GM18868 (cell line): ENCODE data around the gene ADAMTS2.
"Not testable (repeated sequence)": the region's sequence is repeated elsewhere in the genome, so short reads cannot be mapped to it uniquely, and the experiment has no call there.

Source experiments
- ATAC-seq: cut with Tn5 transposase; IDR thresholded peaks from one replicate; pipeline ENCODE4 v1.9.1; 2021; ENCODE audit warnings: mild to moderate bottlenecking, moderate library complexity; ENCODE audit not compliant: unreplicated experiment

Gene ADAMTS2

DNA sequence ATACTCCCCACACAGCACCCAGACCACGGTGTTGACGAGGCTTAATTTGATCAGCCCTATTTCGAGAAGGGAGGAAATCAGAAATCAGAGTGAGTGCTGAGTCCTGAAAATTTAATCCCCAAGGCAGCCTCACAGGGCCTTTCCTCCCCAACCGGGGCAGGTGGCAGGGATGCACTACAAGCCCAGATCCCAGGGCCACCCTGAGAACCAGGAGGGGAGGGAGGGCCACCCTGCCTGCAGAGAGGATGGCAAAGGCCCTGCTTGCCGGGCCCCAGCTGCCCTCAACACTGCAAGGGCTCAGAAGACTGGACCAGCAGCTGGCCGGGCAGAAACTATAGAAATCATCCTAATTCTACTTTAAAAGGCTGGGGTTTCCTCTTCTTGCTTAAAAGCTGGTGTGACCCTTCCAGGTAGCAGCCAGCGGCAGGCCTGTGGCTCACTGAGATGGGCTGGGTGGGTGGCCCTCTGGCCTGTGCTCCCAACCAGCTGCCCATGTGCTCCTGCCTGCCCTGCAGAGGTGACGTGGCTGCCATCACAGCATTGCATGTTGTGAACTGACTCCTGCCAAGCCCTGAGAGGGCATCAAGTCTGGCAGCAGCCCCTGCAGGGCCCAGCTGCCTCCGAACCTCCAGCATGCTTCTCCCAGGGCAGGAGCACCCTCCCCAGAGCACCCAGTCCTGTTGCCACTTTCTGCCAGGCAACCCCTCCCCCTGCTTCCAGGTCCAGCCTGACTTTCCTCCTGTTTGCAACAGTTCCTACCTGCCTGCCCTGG lies 122.8 kb downstream of the ADAMTS2 start:
- ATAC-seq: no peak

DNA sequence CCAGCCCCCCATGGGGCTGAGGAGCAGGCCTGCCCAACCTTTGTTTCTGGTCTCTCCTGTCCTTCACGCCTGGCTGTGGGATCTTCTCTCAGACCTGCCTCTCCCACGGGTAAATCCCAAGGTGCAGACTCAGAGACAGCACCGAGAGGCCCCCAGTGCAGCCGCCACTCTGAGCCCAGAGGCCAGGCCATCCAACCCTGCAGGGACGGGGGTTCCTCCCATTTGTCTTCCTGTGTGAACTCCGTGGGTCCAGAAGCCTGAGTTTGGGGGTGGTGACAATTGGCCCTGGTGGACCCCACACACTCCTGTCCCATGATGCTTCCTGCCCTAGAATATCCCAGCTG lies 123.4 kb downstream of the ADAMTS2 start:
- no peak for ATAC-seq

DNA sequence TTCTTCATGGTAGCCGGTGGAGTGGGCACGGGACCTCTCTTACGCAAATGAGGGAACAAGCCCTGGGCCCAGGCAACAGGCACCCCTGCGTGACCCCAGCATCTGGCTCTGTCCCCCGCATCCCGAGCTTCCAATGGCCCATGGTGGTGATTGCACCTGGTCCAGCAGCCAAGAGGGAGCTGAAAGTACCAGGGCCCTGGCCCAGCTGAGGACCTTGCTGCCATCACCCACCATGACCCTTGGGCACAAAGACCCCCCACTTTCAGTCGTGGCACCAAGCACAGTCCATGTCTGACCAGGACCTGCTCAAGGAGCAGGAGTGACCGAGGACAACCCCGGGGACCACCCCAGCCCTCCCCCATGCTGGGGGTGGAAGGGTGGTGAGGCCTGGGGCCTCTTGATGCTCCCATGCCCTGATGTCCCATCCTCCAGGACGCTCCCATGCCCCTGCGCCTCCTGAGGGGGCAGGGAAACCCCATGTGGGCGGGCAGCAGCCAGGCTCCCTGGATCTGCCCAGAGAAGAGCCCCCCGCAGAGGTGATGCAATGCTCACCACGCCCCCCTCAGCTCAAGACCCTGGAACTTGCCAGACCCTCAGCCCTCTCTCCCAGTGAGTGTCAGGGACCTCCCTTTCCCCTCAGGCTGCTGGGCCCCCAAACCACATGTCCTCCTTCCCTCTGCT lies 123.9 kb downstream of the ADAMTS2 start:
- no peak for ATAC-seq

DNA sequence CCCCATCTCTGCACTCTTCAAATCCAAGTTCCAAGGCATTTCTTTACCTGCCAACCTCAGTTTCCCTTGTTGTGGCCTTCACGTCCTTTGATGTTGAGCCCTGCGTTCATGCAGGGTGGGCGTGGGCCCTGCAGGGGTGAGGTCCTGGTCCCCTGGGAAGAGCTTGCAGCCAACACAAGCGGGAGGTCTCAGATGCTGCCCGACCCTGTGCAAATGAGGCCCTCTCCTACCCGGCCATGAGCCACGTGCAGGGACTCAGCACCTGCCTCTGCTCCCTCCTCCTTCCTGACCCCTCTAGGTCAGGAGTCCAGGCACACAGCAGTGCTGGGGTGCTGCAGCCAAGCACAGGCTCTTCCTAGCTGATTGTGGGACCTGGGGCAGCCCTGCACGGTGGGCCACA lies 124.5 kb downstream of the ADAMTS2 start:
- ATAC-seq: no peak

DNA sequence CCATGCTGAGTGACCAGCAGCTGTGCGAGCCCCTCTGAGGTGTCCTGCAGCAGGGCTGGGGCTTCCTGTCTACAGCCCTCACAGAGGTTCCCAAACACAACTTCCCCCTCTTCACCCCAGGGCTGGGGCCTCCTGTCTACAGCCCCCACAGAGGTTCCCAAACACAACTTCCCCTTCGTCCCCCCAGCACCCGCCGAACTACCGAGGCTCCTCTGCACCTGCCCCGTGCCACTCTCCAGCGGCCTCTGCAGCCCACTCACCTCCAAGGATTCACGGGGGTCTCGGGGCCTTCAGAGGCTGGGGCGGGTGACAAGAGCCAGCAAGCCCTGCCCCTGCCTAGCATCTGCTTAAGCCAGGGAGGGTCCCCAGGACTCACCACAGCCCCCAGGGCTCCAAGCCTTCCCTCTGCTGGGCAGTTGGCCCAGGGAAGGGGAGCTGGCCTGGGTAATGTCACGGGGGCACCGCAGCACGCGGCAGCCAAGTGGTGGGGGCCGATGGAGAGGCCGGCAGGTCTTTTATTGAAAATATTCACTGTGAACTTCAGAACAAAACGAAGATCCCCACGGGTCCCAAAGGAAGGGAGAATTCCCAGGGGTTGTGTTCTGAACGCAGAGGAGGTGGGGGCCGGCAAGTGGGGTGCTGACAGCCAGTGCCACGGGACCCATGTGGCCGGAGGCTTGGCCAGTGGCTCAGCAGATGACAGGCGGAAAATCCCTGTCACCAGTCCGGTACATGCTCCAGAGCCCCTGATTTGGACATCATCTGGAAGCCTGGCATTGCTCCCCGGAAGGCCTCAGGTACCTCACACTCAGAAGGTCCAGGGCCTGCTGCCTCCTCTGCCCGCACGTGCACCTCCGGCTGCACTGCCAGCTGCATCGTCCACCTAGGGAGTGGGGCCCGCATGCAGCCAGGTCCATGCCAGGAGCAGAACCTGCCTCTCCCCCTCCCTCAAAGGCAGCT lies 125.3 kb downstream of the ADAMTS2 start:
- ATAC-seq: no peak

DNA sequence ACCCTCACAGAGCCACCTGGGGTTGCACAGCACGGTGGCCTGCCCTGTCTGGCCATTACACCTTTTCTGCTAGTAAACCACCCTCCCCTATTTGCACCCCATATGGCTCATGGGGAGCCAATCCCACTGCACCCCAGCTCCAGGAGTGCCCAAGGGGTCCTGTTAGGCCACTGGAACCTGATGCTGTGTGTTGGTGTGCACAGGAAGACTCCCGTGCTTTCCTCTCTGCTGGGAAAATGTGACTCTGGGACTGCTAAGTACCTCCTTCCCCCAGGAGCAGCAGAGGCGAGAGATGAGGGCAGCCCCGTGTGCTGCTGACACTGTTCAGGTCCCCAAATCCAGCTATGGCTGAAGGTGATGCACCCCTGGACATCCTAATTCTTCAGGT lies 126.3 kb downstream of the ADAMTS2 start:
- ATAC-seq: no peak

DNA sequence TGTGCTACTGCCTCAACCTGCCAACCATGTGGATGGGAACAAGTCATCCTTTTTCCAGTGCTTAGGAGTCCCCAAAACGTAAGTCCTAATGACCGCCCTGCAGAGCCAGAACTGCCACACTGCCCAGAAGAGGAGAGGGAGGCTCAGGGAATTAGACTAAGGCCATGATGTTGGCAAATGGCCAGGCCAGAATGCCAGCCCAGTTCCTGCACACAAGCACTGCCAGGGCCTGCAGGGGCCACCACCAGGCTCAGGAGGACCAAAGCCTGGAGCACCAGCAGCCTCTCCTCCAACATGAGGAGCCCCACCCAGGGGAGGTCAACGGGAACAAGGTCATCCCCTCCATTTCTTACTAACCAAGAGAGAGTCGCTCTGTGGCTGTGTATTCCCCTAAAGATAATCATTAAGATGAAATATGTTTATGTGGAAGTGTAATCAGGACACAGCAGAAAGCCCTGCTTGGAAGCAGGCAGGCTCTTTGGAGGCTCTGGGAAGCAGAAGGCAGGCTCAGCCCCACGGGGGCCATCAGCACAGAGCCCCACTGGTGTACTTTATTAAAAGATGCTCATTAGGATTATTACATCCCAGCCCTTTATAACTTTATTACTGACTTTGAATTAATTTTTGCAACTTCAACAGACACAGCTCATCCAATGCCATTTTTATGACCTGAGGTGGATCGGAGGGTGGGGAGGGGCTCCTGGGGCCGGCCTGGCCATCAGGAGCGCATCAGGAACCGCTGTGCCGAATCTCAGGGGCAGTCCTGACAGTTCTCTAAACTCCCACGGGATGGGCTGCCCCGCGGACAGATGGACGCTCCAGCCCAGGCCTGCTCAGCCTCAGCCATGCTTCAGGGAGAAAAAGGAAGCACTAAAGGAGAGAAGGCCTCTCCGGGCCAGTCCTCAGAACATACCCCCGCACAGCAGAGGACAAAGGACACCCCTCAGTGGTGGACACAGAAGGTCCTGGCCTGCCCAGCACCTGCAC lies 127.0 kb downstream of the ADAMTS2 start:
- no peak for ATAC-seq

DNA sequence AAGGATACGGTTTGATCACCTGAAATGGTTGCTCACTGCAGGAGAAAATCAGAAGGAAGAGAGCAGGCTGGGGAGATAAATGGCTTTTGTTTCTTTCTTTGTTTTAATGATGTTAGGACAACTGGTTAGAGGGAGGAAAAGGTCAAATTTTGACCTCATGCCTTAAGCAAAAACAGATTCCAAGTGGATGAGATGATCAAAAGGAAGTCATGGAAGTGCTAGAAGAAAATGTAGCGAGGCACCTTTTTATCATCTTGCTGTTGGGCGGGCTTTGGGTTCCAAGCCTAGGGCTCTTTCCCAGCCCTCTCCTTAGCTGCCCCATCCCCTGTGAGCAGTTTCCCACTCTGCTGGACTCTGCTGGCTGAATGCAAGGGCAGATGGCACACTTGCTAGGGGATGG lies 127.9 kb downstream of the ADAMTS2 start:
- no peak for ATAC-seq

DNA sequence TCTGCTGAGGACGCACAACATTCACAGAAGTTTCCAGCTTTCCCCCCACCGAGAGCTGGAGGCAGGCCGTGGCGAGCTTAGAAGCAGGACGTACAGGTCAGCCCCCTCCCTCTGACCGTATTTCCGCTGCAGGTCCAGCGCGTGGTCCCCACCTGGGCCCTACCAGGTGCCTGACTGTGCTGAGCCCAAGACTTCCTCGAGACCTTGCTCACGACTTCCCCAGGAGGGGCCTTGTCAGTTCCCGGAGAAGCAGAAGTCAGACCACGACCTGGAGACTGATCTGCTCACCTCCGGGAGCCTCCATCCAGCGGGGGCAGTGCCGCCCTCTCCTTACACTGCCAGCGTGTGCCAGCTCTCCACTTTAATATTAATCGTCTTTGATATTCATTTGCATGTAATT lies 128.9 kb downstream of the ADAMTS2 start:
- ATAC-seq: not testable (repeated sequence)

DNA sequence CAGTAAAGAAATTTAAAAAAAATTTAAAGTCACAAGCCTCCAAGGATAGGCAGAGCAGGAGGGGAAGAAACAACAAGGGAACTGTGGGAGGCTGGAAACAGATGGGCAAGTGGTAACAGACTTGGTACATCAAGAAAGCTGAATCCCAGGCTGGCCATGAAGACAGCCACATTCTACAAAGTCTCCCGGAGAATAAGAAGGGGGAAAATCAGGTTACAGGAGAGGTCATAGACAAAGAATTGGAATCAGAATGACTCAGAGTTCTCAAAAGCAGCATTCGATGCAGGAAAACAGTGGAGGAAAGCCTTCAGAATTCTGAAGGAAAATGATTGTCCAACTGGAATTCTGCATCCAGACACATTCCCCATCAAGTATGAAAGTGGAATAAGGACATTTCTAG lies 129.7 kb downstream of the ADAMTS2 start:
- ATAC-seq: no peak

DNA sequence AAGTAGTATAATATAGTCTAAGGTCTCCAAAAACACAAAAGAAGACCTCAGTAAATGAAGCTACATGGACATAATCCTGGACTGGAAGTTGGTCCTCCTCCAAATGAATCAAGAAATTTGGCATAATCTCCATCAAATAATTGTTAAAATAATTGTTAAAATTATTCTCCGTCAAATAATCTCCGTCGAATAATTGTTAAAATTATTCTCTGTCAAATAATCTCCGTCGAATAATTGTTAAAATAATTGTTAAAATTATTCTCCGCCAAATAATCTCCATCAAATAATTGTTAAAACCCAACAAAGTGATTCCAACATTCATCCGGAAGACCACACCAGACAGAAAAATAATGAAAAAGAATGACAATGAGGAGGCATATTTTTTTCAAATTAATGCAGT lies 130.6 kb downstream of the ADAMTS2 start:
- no peak for ATAC-seq

DNA sequence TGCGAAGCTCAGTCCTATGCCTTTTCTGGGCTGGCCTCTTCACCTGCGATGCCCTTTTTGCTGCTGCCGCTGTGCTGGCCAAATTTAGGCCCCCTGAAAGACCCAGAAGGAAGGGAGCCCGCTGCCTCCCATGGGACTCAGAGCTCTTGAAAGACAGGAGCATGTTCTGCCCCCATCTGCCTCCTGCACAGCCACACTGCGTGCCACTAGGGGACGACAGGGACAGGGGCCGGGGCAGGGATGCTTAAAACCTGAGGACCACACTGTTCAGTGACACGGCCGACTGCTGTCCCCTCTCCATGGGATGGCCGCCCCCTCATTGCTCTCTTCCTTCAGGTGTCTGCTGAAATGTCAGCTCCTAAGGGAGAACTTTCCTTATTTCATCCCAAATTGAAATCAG lies 132.4 kb downstream of the ADAMTS2 start:
- ATAC-seq: no peak

DNA sequence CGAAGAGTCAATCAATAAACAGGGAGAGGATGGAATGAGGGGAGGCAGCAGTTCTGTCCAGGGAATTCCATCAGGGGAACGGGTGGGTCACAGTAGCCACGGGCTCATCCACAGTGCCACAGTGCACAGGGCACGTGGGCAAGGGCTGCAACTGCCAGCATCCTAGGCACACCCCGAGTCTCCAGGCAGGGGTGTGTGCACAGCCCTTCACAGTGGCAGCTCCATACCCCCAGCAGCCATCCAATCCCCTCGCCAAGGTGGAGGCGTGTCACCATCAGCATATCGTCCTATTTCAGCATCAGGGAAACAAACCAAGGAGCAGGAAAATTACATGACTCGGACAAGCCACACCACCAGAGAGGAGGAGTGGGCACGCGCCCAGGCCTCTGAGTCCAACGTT lies 133.6 kb downstream of the ADAMTS2 start:
- no peak for ATAC-seq

DNA sequence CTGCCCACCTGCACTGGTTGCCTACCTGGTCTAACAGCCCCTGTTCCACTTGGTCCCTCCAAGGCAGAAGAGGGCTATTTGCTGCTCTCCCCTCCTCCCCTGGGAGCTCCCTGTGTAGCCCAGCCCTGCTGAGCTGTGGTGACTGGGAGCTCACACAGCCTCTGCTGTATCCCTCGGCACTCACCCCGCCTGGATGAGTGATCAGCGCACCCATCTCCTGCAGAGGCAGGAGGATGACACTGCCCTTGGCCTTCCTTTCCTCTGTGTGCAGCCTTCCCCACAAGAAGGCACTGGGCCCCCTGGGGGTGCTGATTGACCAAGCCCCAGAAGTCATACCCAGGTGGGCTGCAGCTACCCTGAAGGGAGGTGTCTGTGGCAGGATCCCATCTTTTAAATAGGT lies 134.2 kb downstream of the ADAMTS2 start:
- ATAC-seq: no peak

DNA sequence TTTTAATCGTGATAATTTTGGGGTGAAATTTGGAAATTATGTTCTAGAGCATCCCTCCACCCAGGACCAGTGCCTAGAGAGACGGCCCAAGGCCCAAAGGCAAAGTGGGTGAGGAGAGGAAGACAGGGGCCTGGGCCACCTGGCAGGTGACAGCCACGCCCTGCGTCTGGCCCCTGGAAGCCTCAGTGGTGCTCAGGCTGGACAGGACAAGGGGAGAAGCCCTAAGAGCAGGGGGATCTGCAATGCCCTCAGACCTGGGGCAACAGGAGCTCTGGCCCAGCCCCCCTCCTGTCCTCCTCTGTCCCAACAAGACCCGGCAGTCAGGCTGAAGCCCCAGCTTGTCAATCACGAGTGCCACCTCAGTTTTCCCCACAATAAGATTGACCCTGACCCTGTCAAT lies 134.8 kb downstream of the ADAMTS2 start:
- ATAC-seq: no peak

DNA sequence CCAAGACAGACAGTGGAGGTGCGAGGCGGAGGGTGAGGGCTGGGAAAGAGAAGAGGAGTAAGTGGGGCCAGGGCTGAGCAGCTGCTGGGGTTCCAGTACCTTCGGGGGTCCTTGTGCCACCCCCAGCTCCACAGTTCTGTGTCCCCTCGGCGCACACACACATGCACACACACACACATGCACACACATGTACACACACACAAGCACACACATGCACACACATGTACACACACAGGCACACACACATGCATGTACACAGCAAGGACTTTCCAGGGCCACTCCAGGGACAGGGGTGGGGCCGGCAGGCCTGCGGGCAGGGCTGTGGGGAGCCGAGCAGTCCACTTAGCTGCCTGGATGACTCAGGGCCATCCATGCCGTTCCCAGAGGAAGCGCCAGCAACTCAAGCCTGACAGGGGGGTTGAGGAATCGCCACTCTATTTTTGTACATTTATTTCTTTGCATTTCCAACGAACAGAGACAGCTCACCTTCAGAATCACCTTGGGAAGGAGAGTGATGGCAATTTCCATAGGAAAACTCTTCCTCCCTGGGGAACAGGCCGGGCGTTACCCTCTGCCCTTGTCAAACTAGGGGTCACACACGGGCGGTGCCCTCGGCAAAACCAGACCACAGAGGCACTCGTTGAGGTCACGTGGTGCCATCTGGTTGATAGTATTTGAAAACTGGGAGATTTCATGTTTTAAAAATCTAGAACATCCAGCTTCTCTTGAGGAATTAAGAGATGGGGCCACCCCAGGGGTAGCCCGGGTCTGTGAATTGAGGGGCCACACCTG lies 135.7 kb downstream of the ADAMTS2 start:
- ATAC-seq: no peak

DNA sequence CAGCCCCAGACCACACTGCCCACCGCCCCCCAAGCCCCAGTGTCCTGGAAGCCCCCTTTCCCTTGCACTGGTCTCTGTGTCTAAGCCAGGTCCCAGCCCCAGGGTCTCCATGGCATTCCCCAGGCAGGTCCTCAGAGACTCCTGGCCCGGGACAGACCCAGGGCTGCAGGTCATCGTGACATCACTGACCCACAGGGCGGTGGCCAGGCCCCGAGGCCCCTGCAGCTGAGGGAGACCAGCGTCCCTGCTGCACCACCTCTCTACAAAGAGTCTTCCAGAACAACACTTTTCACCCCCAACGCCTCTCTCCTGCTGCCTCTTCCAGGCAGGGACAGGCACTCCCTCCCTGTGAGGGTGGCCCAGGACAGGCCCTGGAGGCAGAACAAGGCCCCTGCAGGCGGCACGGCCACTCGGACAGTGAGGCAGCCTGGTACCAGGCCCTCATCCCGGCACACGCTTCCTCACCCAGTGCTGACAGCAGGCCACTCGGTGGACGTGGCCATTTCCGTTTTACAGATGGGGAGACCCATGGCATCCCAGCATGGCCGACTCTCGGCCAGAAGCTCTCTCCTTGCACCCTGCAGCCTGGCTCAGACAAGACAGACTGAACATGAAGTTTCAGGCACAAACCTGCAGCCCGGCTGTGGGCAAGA lies 136.4 kb downstream of the ADAMTS2 start:
- no peak for ATAC-seq

DNA sequence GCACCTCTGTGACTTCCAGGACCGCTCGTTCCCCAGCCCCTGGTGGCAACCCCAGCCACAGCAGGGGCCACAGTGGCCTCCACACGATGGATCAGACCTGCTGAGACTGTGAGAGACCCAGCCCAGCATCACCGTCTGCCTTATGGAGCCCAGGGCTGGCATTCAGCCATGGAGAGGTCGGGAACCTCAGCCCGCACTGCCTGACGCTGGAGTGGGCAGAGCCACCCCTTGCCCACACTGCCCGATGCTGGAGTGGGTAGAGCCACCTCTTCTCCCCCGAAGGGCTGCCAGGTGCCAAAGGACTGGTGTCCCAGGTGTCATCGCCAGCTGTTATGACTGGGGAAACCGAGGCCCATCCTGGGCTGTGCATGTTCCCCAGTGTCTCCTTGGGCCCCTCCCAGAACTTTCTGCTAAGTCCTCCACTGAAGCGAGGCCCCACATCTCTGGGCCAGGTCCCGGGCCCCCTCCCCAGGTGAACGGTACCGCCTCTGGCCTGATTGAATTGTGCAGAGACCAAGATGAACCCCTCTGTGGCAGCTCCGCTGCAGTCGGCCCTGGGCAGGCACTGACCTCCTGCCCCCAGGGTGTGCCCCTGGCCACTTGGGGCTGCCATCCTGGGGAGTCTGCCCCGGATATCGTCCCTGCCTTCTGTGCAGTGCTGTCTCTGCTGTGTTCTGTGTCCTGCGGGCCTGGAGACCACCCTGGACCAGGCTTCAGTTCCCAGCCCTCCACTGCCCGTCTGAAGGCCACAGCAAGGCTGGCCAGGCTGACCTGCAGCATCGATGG lies 137.1 kb downstream of the ADAMTS2 start:
- no peak for ATAC-seq
